Heart left ventricle (tissue), 13 donors: ENCODE measurements around the gene FNBP1.

ENCODE experiments used
- CTCF ChIP-seq, 12 donors: fragments of 200-600 bp; sonication (generic) in 4 of 12; IDR thresholded peaks; one replicate each; pipeline versions ENCODE4 v1.5.0 to v1.8.0; 2018 to 2022; ENCODE audit warnings: antibody characterized with exemption in 12 of 12, mild to moderate bottlenecking in 5 of 12
- POLR2A ChIP-seq, 2 donors: fragments of 450-650 bp; IDR thresholded peaks; one replicate each; pipeline ENCODE4 v1.6.1; 2017; ENCODE audit warnings: antibody characterized with exemption in 2 of 2, mild to moderate bottlenecking in 2 of 2, moderate library complexity in 2 of 2
- donor health status: ischemic (EF 13 %, LVEDD 7.1; RV severe dilation, severe dysfunction).
- donor health status: DM: no; HTN: yes; CAD: no.
- donor health status: DM: no; HTN: no; CAD: no.
- donor health status: ischemic (EF 25% LVEDD 6.9; RV normal size, moderate dysfunction).
- donor health status: ischemic (EF 25% LVEDD 5.7; RV mildly dilated, moderate dysfunction).
- donor health status: ischemic (EF 35%, LVEDD 5.7; RV mildly dilated, moderate dysfunction).
- donor health status: nonischemic (EF 11% LVEDD 7.7; RV severe dilation, severe dysfunction).
- donor health status: DM: yes; HTN: yes; CAD: no.
- donor health status: PGD.
- donor health status: ischemic (EF 29% LVEDD 5.4; RV normal size, mild dysfunction).
- donor health status: nonischemic (EF 23%, LVEDD 6.1; RV moderate dilation, normal function).

GRCh38 chr9:130034570-130034969 lies 8.4 kb downstream of the FNBP1 start:
- no peak for TF ChIP-seq CTCF (IDR thresholded peaks at IDR 0.05)
- no peak for TF ChIP-seq POLR2A (IDR thresholded peaks at IDR 0.05)
